ENCODE data around the gene TWIST2. TPM values are rescaled to one million over a fixed set of nuclear protein-coding genes. Genes with fewer than 3 reads are reported as not detected.

TWIST2 gene
- total and polyA plus RNA-seq, 9 of the 15 experiments (the other 6 are each of a cell fraction or from before 2014, with no cell fraction given), result not detected

DNA sequence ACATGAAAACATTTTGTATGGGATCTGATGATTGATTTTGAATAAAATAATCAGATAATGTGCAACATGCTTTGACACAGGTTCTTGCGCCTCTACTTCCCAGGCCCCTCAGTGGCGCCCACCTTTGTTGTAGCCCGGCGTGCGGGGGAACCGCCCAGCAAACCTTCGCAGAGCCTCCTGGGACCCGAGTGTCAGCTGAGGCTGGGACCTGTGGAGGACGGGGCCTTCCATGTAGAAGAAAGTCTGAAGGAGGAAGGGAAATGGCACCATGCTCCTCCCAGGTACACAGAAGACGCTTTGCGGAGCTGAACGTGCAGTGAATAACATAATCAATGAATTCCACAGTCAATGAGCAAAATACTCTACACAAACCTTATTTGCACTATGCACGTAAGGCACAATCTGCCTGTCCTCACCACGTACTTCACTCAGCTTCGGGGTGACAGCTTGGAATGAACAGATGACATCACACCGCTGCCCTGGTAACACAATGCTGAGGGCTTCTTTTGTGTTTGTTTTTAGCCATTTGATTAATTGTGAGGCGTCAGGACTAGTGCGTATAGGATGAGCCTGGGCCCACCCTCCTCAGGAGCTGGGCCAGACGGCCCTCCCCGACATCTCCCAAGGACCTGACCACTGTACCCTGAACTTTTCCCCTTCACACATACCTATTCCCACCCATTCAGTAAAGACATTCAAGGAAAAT, 78.1 kb downstream of the TWIST2 start:
- ATAC-seq (no peak), DNase-seq (ENCODE audit: extremely low read depth in 1 of 4, low spot score in 3 of 4) (no peak), FAIRE-seq (no peak)
- ChIA-PET CTCF (ENCODE audit: low intra/inter-chr PET ratio) (no interaction called here), POLR2A (interaction anchor here (0.6 to 0.7 kb wide), 2 partner anchors 17 to 257 kb away, joined by 3 read pairs; no protein-coding TSS in a partner anchor)
- Histone ChIP-seq H3K4me2 (ENCODE audit: insufficient read depth, low read length) (no peak overlapping the region), H3K79me2 (ENCODE audit: control insufficient read depth, insufficient read depth, low read length) (no peaks in the 10 kb centered on the region), H3K4me3 (no peak overlapping the region), H3K9me3 (replicated peaks; ENCODE audit: control insufficient read depth, insufficient read depth, low read depth, low read length) (no peaks in the 10 kb centered on the region), H4K20me1 (replicated peaks; ENCODE audit: control insufficient read depth, insufficient read depth, low read length) (no peaks in the 10 kb centered on the region), H3K9me1 (ENCODE audit: control insufficient read depth, insufficient read depth, low read length) (peaks cover 2% of the 10 kb centered on the region), H3K4me1 (replicated peaks in 1 of 2; ENCODE audit: control insufficient read depth in 2 of 2, insufficient read depth in 2 of 2, low read length in 2 of 2) (no peaks in the 10 kb centered on the region), H2AFZ (ENCODE audit: low read depth, low read length) (no peak overlapping the region), H3K27ac (ENCODE audit: extremely low read depth, low read depth, low read length) (no peak overlapping the region), H3K27me3 (ENCODE audit: control insufficient read depth in 2 of 2, insufficient read depth in 2 of 2, low read length in 2 of 2) (peaks cover 0 to 20% of the 10 kb centered on the region in 2 experiments; a peak in 2 of 5 replicates), H3K9ac (ENCODE audit: insufficient read depth in 1 of 2, low read depth in 2 of 2, low read length in 2 of 2) (no peak overlapping the region), H3K36me3 (ENCODE audit: control insufficient read depth, insufficient read depth, low read length) (no peaks in the 10 kb centered on the region)
- TF ChIP-seq GABPB2 (CRISPR knock-in tag; conservative IDR thresholded peaks at IDR 0.05) (no peak), HMGN3 (IDR thresholded peaks at IDR 0.05; ENCODE audit: borderline replicate concordance, extremely low read depth, insufficient read length, low read depth, low read length) (no peak), SMAD3 (CRISPR knock-in tag; conservative IDR thresholded peaks at IDR 0.05) (no peak)
- TF ChIP-seq, protein P1, sequence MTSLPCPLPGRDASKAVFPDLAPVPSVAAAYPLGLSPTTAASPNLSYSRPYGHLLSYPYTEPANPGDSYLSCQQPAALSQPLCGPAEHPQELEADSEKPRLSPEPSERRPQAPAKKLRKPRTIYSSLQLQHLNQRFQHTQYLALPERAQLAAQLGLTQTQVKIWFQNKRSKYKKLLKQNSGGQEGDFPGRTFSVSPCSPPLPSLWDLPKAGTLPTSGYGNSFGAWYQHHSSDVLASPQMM (CRISPR knock-in tag; IDR thresholded peaks at IDR 0.05), result no peak
- 1% methylated on average over 20 of the region's 20 CpGs for WGBS (ENCODE audit: insufficient coverage, low coverage, missing lambda C conversion rate)
- in situ Hi-C loops (cut with MboI), result no loop called here
- intact Hi-C loops (cut with micrococcal nuclease), result no loop called here
- BruUV-seq (replicated peaks), result no TSS peak

Data from K562 (cell line).